SK-N-SH treated with all-trans-retinoic acid at 6 μM for 48 hours (cell line): ENCODE measurements around the gene ANKS1A.

ENCODE experiments used
- ATAC-seq: fragments of 200-7000 bp; cut with Tn5 transposase; 3 replicates; pipeline ENCODE4 v1.9.1; 2020; ENCODE audit warnings: mild to moderate bottlenecking, moderate library complexity
- BACH2 ChIP-seq: fragments of 250-450 bp; sonication (Bioruptor Pico); IDR thresholded peaks from 2 replicates; pipeline ENCODE4 v1.9.0; 2021; ENCODE audit warnings: mild to moderate bottlenecking, borderline replicate concordance
- CREB5 ChIP-seq: fragments of 250-450 bp; sonication (Bioruptor Pico); IDR thresholded peaks from 2 replicates; pipeline ENCODE4 v1.5.1; 2020; ENCODE audit warnings: low read depth, mild to moderate bottlenecking, moderate library complexity
- CSDC2 ChIP-seq: fragments of 250-450 bp; sonication (Bioruptor Pico); IDR thresholded peaks from 2 replicates; pipeline ENCODE4 v1.5.0; 2020; ENCODE audit warnings: mild to moderate bottlenecking, moderate library complexity
- CSRNP3 ChIP-seq: fragments of 250-450 bp; sonication (Bioruptor Pico); IDR thresholded peaks from 2 replicates; pipeline ENCODE4 v1.5.1; 2021; ENCODE audit warnings: mild to moderate bottlenecking, moderate library complexity
- ESRRG ChIP-seq: fragments of 250-450 bp; sonication (Bioruptor Pico); IDR thresholded peaks from 2 replicates; pipeline ENCODE4 v1.6.1; 2021; ENCODE audit warnings: mild to moderate bottlenecking
- GLIS3 ChIP-seq: fragments of 250-450 bp; sonication (Bioruptor Pico); IDR thresholded peaks from 2 replicates; pipeline ENCODE4 v1.5.0; 2020; ENCODE audit warnings: mild to moderate bottlenecking, moderate library complexity
- ISL1 ChIP-seq: fragments of 250-450 bp; sonication (Bioruptor Pico); IDR thresholded peaks from 2 replicates; pipeline ENCODE4 v2.1.2; 2022; ENCODE audit warnings: mild to moderate bottlenecking, moderate library complexity
- POU6F1 ChIP-seq: fragments of 250-450 bp; sonication (Bioruptor Pico); IDR thresholded peaks from 2 replicates; pipeline ENCODE4 v1.8.0; 2021; ENCODE audit warnings: low read depth, mild to moderate bottlenecking, moderate library complexity, borderline replicate concordance
- PPARA ChIP-seq: fragments of 250-450 bp; sonication (Bioruptor Pico); IDR thresholded peaks from 2 replicates; pipeline ENCODE4 v1.5.0; 2020; ENCODE audit warnings: mild to moderate bottlenecking, borderline replicate concordance
- RARB ChIP-seq: fragments of 250-450 bp; sonication (Bioruptor Pico); IDR thresholded peaks from 2 replicates; pipeline ENCODE4 v1.8.0; 2021; ENCODE audit warnings: mild to moderate bottlenecking, moderate library complexity
- SNAI2 ChIP-seq: fragments of 250-450 bp; sonication (Bioruptor Pico); IDR thresholded peaks from 2 replicates; pipeline ENCODE4 v1.5.0; 2020; ENCODE audit warnings: mild to moderate bottlenecking, moderate library complexity
- TCF4 ChIP-seq: fragments of 250-450 bp; sonication (Bioruptor Pico); IDR thresholded peaks from 2 replicates; pipeline ENCODE4 v1.8.0; 2021; ENCODE audit warnings: mild to moderate bottlenecking, moderate library complexity, borderline replicate concordance
- TOX ChIP-seq: fragments of 250-450 bp; sonication (Bioruptor Pico); IDR thresholded peaks from 2 replicates; pipeline ENCODE4 v1.8.0; 2021; ENCODE audit warnings: mild to moderate bottlenecking, moderate library complexity, borderline replicate concordance
- ZC3H10 ChIP-seq: fragments of 250-450 bp; sonication (Bioruptor Pico); IDR thresholded peaks from 2 replicates; pipeline ENCODE4 v1.5.1; 2021; ENCODE audit warnings: mild to moderate bottlenecking, moderate library complexity
- ZFP3 ChIP-seq: fragments of 250-450 bp; sonication (Bioruptor Pico); IDR thresholded peaks from 2 replicates; pipeline ENCODE4 v1.5.0; 2020; ENCODE audit warnings: mild to moderate bottlenecking, moderate library complexity
- ZFP30 ChIP-seq: fragments of 450-650 bp; formaldehyde crosslinking; IDR thresholded peaks from 2 replicates; pipeline ENCODE4 v1.5.0; 2022; ENCODE audit warnings: mild to moderate bottlenecking, moderate library complexity
- ZNF565 ChIP-seq: fragments of 450-650 bp; formaldehyde crosslinking; conservative IDR thresholded peaks from 2 replicates; pipeline ENCODE4 v1.5.0; 2020; ENCODE audit warnings: low read depth, mild to moderate bottlenecking, moderate library complexity
- ZNF70 ChIP-seq: fragments of 450-650 bp; formaldehyde crosslinking; IDR thresholded peaks from 2 replicates; pipeline ENCODE4 v1.5.0; 2020; ENCODE audit warnings: mild to moderate bottlenecking, moderate library complexity
- ZNF8 ChIP-seq: fragments of 450-650 bp; formaldehyde crosslinking; IDR thresholded peaks from 2 replicates; pipeline ENCODE4 v1.5.0; 2020; ENCODE audit warnings: mild to moderate bottlenecking, moderate library complexity
- TF ChIP-seq, protein P1 (sequence below): fragments of 250-450 bp; sonication (Bioruptor Pico); IDR thresholded peaks from 2 replicates; pipeline ENCODE4 v1.8.0; 2020; ENCODE audit warnings: mild to moderate bottlenecking, moderate library complexity, borderline replicate concordance
- TF ChIP-seq, protein P2 (sequence below): fragments of 250-450 bp; sonication (Bioruptor Pico); IDR thresholded peaks from 2 replicates; pipeline ENCODE4 v1.5.0; 2020; ENCODE audit warnings: mild to moderate bottlenecking, moderate library complexity

Gene ANKS1A

DNA sequence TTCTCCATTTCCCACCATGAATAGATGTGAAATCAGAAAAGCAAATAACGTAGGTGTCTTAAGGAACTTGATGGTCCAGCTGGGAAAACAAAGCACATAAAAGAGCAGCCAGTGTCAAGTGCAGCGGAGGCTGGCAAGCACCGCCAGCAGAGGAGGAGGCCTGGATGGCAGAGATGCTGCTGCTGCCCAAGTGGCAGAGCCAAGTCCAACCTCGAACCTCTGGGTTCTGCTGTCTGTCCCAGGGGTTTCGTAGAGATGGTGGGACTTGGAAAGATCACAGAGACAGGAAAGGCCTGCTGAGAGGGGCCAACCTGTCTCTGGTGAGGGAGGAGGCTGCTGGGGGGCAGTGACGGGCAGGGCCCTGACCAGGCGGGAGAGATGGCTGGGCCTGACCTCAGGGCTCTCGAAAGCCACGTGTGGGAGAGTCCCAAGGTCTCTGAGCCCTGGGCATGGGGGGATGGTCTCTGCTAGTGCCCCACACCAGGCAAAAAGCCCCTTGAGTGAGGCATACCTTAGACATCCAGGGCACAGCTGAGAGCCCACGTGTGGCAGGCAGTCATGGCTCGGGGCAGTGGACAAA, 174.7 kb downstream of the ANKS1A start (continued):
- TF ChIP-seq TCF4 (no peak), CREB5 (no peak)

- TF ChIP-seq POU6F1 (CRISPR knock-in tag) (no peak), ISL1 (CRISPR knock-in tag) (no peak), ZC3H10 (no peak), ESRRG (no peak), ZFP3 (no peak), ZNF8 (CRISPR knock-in tag) (no peak), SNAI2 (no peak), GLIS3 (CRISPR knock-in tag) (no peak), RARB (CRISPR knock-in tag) (no peak), ZNF565 (CRISPR knock-in tag) (no peak), ZNF70 (CRISPR knock-in tag) (no peak), CREB5 (no peak), CSRNP3 (CRISPR knock-in tag) (no peak)
- TF ChIP-seq, protein P1, sequence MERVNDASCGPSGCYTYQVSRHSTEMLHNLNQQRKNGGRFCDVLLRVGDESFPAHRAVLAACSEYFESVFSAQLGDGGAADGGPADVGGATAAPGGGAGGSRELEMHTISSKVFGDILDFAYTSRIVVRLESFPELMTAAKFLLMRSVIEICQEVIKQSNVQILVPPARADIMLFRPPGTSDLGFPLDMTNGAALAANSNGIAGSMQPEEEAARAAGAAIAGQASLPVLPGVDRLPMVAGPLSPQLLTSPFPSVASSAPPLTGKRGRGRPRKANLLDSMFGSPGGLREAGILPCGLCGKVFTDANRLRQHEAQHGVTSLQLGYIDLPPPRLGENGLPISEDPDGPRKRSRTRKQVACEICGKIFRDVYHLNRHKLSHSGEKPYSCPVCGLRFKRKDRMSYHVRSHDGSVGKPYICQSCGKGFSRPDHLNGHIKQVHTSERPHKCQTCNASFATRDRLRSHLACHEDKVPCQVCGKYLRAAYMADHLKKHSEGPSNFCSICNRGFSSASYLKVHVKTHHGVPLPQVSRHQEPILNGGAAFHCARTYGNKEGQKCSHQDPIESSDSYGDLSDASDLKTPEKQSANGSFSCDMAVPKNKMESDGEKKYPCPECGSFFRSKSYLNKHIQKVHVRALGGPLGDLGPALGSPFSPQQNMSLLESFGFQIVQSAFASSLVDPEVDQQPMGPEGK (CRISPR knock-in tag), result no peak
- TF ChIP-seq, protein P2, sequence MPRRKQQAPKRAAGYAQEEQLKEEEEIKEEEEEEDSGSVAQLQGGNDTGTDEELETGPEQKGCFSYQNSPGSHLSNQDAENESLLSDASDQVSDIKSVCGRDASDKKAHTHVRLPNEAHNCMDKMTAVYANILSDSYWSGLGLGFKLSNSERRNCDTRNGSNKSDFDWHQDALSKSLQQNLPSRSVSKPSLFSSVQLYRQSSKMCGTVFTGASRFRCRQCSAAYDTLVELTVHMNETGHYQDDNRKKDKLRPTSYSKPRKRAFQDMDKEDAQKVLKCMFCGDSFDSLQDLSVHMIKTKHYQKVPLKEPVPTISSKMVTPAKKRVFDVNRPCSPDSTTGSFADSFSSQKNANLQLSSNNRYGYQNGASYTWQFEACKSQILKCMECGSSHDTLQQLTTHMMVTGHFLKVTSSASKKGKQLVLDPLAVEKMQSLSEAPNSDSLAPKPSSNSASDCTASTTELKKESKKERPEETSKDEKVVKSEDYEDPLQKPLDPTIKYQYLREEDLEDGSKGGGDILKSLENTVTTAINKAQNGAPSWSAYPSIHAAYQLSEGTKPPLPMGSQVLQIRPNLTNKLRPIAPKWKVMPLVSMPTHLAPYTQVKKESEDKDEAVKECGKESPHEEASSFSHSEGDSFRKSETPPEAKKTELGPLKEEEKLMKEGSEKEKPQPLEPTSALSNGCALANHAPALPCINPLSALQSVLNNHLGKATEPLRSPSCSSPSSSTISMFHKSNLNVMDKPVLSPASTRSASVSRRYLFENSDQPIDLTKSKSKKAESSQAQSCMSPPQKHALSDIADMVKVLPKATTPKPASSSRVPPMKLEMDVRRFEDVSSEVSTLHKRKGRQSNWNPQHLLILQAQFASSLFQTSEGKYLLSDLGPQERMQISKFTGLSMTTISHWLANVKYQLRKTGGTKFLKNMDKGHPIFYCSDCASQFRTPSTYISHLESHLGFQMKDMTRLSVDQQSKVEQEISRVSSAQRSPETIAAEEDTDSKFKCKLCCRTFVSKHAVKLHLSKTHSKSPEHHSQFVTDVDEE (CRISPR knock-in tag), result no peak
- ATAC-seq, result no peak
Observed at GRCh38 chr6:35064290-35064689, 175.2 kb downstream of the ANKS1A start.

- TF ChIP-seq SNAI2 (no peak), CSDC2 (CRISPR knock-in tag) (no peak), ZNF8 (CRISPR knock-in tag) (no peak), ZNF565 (CRISPR knock-in tag) (no peak), ZNF70 (CRISPR knock-in tag) (no peak), RARB (CRISPR knock-in tag) (no peak), TOX (CRISPR knock-in tag) (no peak), POU6F1 (CRISPR knock-in tag) (no peak), GLIS3 (CRISPR knock-in tag) (no peak), ZFP30 (CRISPR knock-in tag) (no peak), TCF4 (no peak), ISL1 (CRISPR knock-in tag) (no peak), BACH2 (CRISPR knock-in tag) (no peak), ZFP3 (no peak), ESRRG (no peak), CSRNP3 (CRISPR knock-in tag) (no peak), PPARA (CRISPR knock-in tag) (no peak)
- ATAC-seq, result no peak
Observed at GRCh38 chr6:35064757-35065440, 175.8 kb downstream of the ANKS1A start.
